Fibroblast of lung (primary cell): ENCODE measurements around the gene SOWAHD. TPM values are rescaled to one million over a fixed set of nuclear protein-coding genes. Genes with fewer than 3 reads are reported as not detected.

ENCODE experiments used
- DNase-seq, 2 donors: peaks; one replicate each; pipeline versions ENCODE4 v3.0.0 to v3.0.0-alpha.2; 2010; ENCODE audit warnings: low read depth in 2 of 2
- H2AFZ ChIP-seq: 2 replicates; pipeline ENCODE4 v1.5.1; 2012; ENCODE audit warnings: low read length, control low read depth, inconsistent platforms
- H3K27ac ChIP-seq: 2 replicates; pipeline ENCODE4 v1.5.1; 2011; ENCODE audit warnings: low read length, control low read depth; ENCODE audit not compliant: insufficient read depth
- H3K27me3 ChIP-seq: 2 replicates; pipeline ENCODE4 v1.5.1; 2011; ENCODE audit warnings: mild to moderate bottlenecking, low read length; ENCODE audit not compliant: control insufficient read depth, insufficient read depth
- H3K36me3 ChIP-seq: 2 replicates; pipeline ENCODE4 v1.5.1; 2011; ENCODE audit warnings: low read length; ENCODE audit not compliant: control insufficient read depth, insufficient read depth
- H3K4me1 ChIP-seq: 2 replicates; pipeline ENCODE4 v1.5.1; 2011; ENCODE audit warnings: low read length; ENCODE audit not compliant: control insufficient read depth, insufficient read depth; ENCODE audit errors: extremely low read depth
- H3K4me2 ChIP-seq: 2 replicates; pipeline ENCODE4 v1.5.1; 2011; ENCODE audit warnings: low read length, control low read depth; ENCODE audit not compliant: insufficient read depth; ENCODE audit errors: extremely low read depth
- H3K4me3 ChIP-seq, 4 experiments: fragments of 200-600 bp in 1 of 4; sonication (generic) in 1 of 4; replicated peaks in 1 of 4; 2 replicates each; pipeline ENCODE4 v1.5.1; 2011 to 2016; ENCODE audit warnings: low read length in 4 of 4, low read depth in 3 of 4, mild to moderate bottlenecking in 3 of 4, control low read depth in 2 of 4, inconsistent platforms in 1 of 4, mixed read lengths in 1 of 4; ENCODE audit not compliant: insufficient read depth in 1 of 4; ENCODE audit errors: control extremely low read depth in 1 of 4
- H3K79me2 ChIP-seq: 2 replicates; pipeline ENCODE4 v1.5.1; 2012; ENCODE audit warnings: mild to moderate bottlenecking, low read length, inconsistent platforms; ENCODE audit not compliant: control insufficient read depth, insufficient read depth
- H3K9ac ChIP-seq: 2 replicates; pipeline ENCODE4 v1.5.1; 2011; ENCODE audit warnings: mild to moderate bottlenecking, low read length, control low read depth; ENCODE audit not compliant: insufficient read depth
- H3K9me3 ChIP-seq: 2 replicates; pipeline ENCODE4 v1.5.1; 2012; ENCODE audit warnings: low read depth, low read length; ENCODE audit not compliant: control insufficient read depth, insufficient read depth
- H4K20me1 ChIP-seq: 2 replicates; pipeline ENCODE4 v1.5.1; 2011; ENCODE audit warnings: low read length; ENCODE audit not compliant: control insufficient read depth, insufficient read depth; ENCODE audit errors: extremely low read depth
- CTCF ChIP-seq, 2 donors: IDR thresholded peaks in 1 of 2; conservative IDR thresholded peaks in 1 of 2; 1 replicate in 1 of 2; 2 replicates in 1 of 2; pipeline ENCODE4 v1.5.1; 2011 to 2012; ENCODE audit warnings: low read length in 2 of 2, control low read depth in 1 of 2, inconsistent platforms in 1 of 2, low read depth in 1 of 2, mild to moderate bottlenecking in 1 of 2
- EZH2 ChIP-seq: IDR thresholded peaks from 2 replicates; pipeline ENCODE4 v1.5.1; 2012; ENCODE audit warnings: low read length, control low read depth, mild to moderate bottlenecking; ENCODE audit errors: missing control alignments
- polyA plus RNA-seq, 2 donors: library from polyadenylated mRNA; depleted of rRNA in 1 of 2; stranded (reverse) in 1 of 2; unstranded in 1 of 2; fragments of >200 nt; gene quantifications; 2 replicates each; pipeline ENCODE4 v1.2.1, GENCODE V29; 2011 to 2012; ENCODE audit warnings: missing spikeins in 1 of 2
- total RNA-seq: library from RNA; depleted of rRNA; stranded (reverse); fragments of >200 nt; gene quantifications from 2 replicates; pipeline ENCODE4 v1.2.1, GENCODE V29; 2014

The SOWAHD gene
- total and polyA plus RNA-seq, 2 donors (not counting 1 experiment from before 2014, with no cell fraction given), result 0.15 to 0.83 TPM

- Histone ChIP-seq H3K4me1 (no peaks in the 10 kb centered on the region), H3K27ac (no peak overlapping the region), H2AFZ (no peak overlapping the region), H3K27me3 (no peaks in the 10 kb centered on the region), H3K9ac (no peak overlapping the region), H3K79me2 (no peaks in the 10 kb centered on the region), H3K4me2 (no peak overlapping the region), H3K36me3 (no peaks in the 10 kb centered on the region), H3K9me3 (no peaks in the 10 kb centered on the region), H3K4me3 (no peak overlapping the region), H4K20me1 (no peaks in the 10 kb centered on the region)
- no peak for DNase-seq
- TF ChIP-seq EZH2 (no peak), CTCF (conservative IDR thresholded peaks at IDR 0.05 in 1 of 2, IDR thresholded peaks at IDR 0.05 in 1 of 2; ENCODE audit: low read depth in 1 of 2, low read length in 2 of 2) (no peak)
Observed at GRCh38 chrX:119756926-119757635, 1.3 kb upstream of the SOWAHD start.

DNA sequence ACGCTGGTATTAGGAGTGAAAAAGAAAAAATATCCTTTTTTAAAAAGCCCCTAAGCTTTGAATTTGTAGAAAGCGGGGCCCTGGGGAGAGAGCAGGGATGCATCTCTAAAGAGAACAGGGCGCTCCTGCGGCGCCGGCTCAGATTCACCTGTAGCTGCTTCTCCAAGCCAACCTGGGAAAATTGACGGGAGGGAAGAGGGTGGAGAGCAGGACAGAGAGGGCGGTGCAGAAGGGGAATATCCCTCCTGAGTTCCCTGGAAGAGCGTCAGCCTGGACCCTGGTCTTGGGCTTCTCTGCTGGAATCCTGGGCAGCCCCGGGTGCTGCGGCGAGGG lies 776 bp upstream of the SOWAHD start:
- Histone ChIP-seq H3K4me2 (no peak overlapping the region), H3K36me3 (no peaks in the 10 kb centered on the region), H3K4me3 (no peak overlapping the region), H3K79me2 (no peaks in the 10 kb centered on the region), H3K27ac (no peak overlapping the region), H3K27me3 (no peaks in the 10 kb centered on the region), H3K9ac (no peak overlapping the region), H3K9me3 (no peaks in the 10 kb centered on the region), H2AFZ (no peak overlapping the region), H4K20me1 (no peaks in the 10 kb centered on the region), H3K4me1 (no peaks in the 10 kb centered on the region)
- DNase-seq, result no peak
- TF ChIP-seq EZH2 (no peak), CTCF (conservative IDR thresholded peaks at IDR 0.05 in 1 of 2, IDR thresholded peaks at IDR 0.05 in 1 of 2; ENCODE audit: low read depth in 1 of 2, low read length in 2 of 2) (no peak)

- H3K9ac ChIP-seq, result no peak overlapping the region
- H3K27me3 ChIP-seq, result no peaks in the 10 kb centered on the region
- no peak for TF ChIP-seq EZH2
- no peak for TF ChIP-seq CTCF (conservative IDR thresholded peaks at IDR 0.05 in 1 of 2, IDR thresholded peaks at IDR 0.05 in 1 of 2; ENCODE audit: low read depth in 1 of 2, low read length in 2 of 2)
- no peak overlapping the region for H2AFZ ChIP-seq
- H4K20me1 ChIP-seq, result no peaks in the 10 kb centered on the region
- H3K27ac ChIP-seq, result no peak overlapping the region
- DNase-seq, result no peak
- no peaks in the 10 kb centered on the region for H3K79me2 ChIP-seq
- H3K4me3 ChIP-seq, result peak overlapping the region in 3 of 4 experiments; percentile 19 to 54 (median 26)
- H3K36me3 ChIP-seq, result no peaks in the 10 kb centered on the region
- H3K4me1 ChIP-seq, result no peaks in the 10 kb centered on the region
- H3K4me2 ChIP-seq, result peak overlapping the region; percentile 44
- H3K9me3 ChIP-seq, result no peaks in the 10 kb centered on the region
Observed at GRCh38 chrX:119758731-119759247, 401 bp downstream of the SOWAHD start.
